ENCODE results near the gene ZNF593.

ZNF593 gene

DNA sequence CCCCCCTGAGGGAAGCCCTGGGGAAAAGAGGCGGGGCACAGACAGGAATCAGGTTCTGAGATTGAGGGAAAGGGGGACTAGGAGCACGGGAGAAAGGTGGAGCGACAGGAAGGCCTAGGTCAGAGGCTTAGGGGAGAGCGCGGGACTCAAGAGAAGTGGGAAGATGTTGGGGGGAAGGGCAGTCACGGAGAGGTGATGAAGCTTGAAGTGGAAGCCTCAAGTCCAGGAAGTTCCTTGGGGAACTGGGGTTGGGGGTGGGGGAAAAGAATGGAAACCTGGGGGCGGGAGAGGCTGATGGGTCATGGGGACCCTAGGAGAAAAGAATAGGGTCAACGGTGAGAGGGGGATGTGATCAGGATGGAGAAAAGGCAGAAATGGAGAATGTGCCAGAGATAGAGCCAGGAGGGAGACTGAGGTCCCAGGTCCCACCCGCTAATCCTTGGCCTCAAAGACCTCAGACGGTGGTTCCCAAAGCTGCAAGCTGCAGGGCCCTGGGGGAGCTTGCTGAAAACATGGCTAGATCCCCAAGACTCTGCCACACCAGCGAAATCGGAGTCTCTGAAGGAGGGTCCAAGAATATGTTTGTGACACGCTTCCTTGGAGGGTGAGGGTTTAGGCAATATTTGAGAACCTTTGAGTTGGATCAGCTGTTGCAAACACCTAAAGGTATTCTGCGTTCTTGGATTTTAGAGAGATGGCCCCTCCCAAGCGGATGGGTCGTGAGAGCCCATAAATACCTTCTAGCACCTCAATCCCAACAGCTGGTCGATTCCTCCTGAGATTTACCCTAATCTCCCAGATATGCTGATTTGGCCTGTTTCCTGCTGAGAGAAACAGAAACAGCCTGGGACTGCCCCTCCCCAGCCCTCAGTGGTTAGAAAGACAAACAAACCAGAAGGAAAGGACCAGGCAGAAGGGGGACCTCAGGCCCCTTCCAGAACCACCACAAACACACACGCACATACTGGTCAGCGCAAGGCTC is 4.6 kb upstream of the ZNF593 start:
- in situ Hi-C loops (cut with MboI; ENCODE audit: low pct_unique_long_range_greater_than_20kb, low sequenced_read_pairs), result no loop called here
- DNase-seq, result no peak

DNA sequence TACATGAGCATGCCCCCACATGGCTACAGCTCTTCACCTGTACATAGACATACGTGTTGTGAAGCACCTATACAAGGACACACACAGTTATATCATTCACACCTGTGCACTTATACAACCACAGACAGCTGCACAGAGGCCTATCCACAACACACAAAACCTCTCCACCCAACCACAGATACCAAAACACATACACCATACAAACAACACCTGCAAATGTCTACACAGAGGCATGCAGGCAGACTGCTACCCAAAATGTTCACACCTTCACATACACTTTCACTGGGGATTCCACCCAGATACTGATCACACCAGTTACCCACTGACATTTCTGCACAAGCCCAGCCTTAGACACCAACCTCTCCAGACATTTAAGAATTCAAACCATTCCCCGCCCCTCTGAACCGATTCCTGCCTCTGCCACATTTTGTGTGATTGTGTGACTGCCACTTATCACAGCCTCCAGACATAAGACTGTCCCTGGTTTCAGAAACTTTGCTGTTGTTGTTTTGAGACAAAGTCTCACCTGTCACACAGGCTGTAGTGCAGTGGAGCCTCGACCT is 2.9 kb upstream of the ZNF593 start:
- in situ Hi-C loops (cut with MboI; ENCODE audit: low pct_unique_long_range_greater_than_20kb, low sequenced_read_pairs), result no loop called here
- no peak for DNase-seq

DNA sequence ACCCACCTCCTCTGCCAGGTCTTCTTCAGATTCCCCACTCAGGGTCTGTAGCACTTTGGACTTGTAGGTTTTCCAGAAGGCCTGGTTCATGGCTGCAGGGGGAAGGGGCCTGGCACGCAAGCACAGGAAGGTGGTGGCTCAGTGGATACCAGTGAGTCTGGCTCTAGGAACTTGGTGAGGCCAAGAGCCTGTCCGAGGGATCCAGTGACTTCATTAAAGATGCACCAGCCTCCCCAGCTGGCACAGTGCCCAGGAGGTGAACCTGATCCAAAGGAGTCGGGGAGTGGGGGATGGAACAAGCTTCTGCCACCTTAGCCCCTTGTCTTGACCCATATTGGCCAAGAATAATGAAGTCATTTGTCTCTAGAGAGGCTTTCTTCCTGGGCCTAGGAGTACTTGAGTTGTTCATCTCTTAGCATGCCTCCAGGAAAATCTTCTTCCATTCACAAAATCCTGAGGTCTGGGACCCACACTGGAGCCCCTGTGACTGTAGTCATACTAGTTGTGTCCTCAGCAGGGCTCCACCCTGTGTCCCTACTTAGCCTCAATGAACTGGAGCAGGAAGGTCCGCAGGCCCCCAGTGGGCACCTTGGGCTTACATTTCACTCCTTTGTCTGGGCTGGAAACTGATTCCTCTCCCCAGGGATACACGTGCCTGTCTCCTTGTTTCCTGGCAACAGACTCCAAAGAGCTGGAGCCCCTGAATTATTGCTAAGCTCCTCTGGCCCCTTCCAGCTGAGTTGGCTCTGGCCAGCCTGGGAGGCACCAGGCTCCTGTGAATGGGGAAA is 1.1 kb upstream of the ZNF593 start, which contains the start of gene C1orf232:
Gene C1orf232, minus strand, starts transcription at position 554 of the 788 bp plus-strand sequence. Its CDS starts 464 bp downstream, at position 90.
- in situ Hi-C loops (cut with MboI; ENCODE audit: low pct_unique_long_range_greater_than_20kb, low sequenced_read_pairs), result no loop called here
- no peak for DNase-seq

DNA sequence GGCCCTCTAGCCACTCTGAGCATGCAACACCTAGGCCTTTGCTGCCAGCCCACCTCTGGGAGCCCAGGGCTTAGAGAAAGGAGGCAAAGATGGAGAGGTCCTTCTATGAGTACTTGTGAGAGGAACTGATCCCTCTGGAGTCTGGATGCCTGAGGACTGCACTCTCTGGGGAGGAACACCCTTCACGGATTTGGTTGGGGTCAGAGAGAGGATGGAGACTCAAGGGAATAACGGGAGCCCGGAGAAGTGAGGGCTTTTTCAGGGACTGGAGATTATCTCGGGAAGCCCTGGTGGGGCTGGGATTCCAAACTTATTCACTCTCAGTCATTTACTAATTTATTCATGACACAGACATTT is 532 bp upstream of the ZNF593 start:
- in situ Hi-C loops (cut with MboI; ENCODE audit: low pct_unique_long_range_greater_than_20kb, low sequenced_read_pairs), result no loop called here
- DNase-seq, result no peak

DNA sequence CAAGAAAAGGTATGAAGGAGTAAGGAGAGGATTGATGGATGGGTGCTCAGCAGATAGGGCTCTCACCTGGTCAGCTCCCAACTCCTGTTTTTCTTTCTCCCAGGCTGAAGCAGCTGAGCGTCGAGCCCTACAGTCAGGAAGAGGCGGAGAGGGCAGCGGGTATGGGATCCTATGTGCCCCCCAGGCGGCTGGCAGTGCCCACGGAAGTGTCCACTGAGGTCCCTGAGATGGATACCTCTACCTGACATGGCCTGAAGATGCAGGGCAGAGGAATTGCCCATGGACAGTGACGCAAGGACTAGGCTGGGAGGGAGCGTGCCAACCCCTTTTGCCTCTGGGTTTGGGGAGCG is 739 bp downstream of the ZNF593 start:
- no peak for DNase-seq
- in situ Hi-C loops (cut with MboI; ENCODE audit: low pct_unique_long_range_greater_than_20kb, low sequenced_read_pairs), result no loop called here

DNA sequence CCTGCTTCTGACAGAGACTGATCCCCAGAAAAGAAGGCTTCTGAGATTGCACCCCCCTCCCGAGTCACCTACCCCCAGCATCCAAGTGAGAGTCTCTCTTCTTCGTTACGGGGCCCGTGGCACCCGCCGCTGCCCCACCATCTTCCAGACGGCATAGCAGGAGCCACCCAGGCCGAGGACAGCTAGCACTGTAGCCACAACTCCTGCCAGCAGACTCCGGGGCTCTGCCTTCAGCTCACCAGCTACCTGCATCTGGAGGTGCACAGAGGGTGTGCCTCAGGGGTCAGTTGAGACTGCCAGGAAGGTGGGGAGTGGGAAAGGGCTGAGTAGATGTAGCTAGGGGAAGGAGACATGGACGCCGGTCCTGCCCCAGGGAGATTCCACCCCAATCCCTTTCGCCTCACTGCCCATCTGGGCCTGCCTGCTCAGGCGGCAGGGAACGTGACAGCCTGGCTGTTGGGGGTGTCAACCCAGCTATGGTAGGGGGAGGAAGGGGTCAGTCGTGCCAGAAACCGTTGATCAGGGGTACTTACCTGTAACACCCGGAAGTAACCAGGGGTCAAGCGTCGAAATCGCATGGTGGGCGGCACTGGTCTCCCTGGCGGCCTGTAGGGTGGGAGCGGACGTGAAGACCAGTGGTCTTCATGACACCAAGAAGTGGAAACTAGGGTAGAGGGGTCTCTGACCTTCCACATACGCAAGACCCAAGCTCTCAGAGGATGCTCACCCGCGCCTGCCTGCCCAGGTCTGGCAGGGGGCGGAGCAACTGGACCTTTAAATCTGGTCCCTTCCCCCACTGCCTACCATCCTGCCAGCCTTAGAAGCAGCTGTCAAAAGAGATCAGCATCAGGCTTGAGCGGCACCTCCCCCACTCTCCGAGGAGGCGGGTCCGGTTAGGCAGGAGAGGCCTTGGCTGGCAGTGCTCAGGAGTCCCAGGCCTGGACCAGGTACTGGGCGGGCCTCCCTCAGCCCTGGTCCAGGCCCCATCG is 1.7 kb downstream of the ZNF593 start, which contains the start of gene ZNF593OS:
Gene ZNF593OS, minus strand, starts transcription at position 749 of the 989 bp plus-strand sequence. Its CDS starts 171 bp downstream, at position 578.
- no peak for DNase-seq
- in situ Hi-C loops (cut with MboI; ENCODE audit: low pct_unique_long_range_greater_than_20kb, low sequenced_read_pairs), result no loop called here

DNA sequence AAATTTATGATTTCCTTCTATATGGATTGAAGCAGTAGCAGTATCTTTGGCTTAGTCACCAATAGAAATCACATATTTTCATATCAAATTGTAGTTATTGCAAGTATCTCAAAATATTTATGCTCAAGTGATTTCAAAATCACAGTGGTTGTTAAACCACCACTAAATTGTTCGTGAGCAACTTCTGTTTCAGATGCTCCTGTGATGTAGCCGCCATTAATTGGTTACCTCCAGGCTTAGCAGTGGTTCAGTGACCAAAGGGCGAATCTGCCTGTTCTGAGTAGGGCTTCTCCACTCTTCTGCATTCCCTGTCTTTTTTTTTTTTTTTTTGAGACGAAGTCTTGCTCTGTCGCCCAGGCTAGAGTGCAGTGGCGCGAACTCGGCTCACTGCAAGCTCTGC is 5.6 kb downstream of the ZNF593 start:
- in situ Hi-C loops (cut with MboI; ENCODE audit: low pct_unique_long_range_greater_than_20kb, low sequenced_read_pairs), result no loop called here
- DNase-seq, result no peak

DNA sequence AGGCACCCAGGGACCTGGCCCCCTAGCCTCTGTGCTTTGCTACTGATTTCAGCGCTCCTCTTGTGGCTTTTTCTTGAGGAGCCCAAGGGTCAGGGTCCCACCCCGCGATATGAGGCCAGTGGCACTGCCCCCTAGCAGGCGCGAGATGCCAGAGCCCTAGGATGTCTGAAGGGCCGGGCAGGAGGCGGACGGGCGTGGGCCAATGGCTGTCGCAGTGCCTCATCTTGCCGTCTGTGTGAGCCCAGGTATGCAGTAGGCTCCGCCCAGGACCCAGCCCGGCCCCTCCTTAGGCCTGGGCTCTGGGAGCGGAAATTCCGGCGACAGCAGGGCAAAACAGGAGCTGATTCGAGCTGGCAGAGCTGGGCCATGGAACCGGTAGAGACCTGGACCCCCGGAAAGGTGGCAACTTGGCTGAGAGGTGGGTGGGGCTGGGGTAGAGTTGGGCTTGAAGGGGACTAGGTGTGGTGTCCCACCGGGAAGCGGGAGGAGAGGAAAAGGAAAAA is 7.5 kb downstream of the ZNF593 start, which contains the start of gene CNKSR1:
Gene CNKSR1, plus strand, starts transcription at position 310 of the 503 bp plus-strand sequence. Its CDS starts 57 bp downstream, at position 367.
- in situ Hi-C loops (cut with MboI; ENCODE audit: low pct_unique_long_range_greater_than_20kb, low sequenced_read_pairs), result no loop called here
- DNase-seq, result no peak

DNA sequence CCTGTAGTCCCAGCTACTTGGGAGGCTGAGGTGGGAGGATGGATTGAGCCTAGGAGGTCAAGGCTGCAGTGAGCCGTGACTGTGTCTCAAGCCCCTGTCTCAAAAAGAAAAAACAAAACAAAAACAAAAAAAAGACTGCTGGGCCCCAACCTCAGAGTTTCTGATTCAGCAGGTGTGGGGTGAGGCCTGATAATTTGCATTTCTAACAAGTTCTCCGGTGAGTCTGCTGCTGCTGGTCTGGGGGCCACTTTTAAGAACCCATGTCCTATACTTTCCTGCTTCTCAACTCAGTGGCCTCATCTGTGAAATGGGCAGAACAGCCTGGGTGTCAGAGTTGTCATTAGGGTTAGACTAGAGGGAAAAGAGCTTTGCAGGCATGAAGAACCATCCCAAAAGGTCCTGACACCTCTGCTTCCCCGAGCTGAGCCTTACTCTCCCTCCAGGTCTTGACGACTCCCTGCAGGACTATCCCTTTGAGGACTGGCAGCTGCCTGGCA is 10.3 kb downstream of the ZNF593 start:
- in situ Hi-C loops (cut with MboI; ENCODE audit: low pct_unique_long_range_greater_than_20kb, low sequenced_read_pairs), result no loop called here
- no peak for DNase-seq

DNA sequence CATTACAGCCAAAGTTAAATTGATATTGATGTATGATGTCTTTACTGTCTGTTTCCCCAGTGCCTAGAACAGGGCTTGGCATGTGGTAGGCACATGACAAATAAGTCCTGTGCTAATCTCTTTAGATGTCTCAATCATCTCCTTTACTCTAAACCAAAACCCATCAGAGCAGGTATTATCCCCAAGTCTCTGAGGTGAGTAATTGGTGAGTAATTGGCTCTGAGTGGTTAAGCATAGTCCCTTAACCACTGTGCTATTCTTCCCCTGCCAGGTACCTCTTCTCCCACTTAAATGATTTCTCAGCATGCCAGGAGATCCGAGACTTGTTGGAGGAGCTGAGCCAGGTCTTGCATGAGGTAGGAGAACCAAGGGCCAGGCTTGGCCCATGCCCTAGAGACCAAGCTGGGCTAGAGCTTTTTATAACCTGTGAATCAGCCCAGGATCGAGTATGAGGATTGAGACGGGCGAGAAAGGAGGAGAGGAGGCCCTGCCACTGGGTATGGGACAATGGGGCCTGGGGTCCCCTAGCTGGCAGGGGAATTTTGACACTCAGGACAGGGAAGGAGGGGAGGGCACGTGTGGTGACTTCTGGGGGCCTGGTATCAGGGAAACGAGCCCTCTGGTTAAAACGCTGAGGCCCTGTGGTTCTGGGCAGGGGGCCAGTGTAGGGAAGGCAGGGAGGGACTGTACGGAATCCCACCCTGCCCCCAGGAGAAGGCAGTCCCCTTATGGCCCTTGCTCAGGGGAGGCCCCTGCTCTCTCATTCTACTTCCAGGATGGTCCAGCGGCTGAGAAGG is 12.1 kb downstream of the ZNF593 start:
- no peak for DNase-seq
- in situ Hi-C loops (cut with MboI; ENCODE audit: low pct_unique_long_range_greater_than_20kb, low sequenced_read_pairs), result no loop called here

DNA sequence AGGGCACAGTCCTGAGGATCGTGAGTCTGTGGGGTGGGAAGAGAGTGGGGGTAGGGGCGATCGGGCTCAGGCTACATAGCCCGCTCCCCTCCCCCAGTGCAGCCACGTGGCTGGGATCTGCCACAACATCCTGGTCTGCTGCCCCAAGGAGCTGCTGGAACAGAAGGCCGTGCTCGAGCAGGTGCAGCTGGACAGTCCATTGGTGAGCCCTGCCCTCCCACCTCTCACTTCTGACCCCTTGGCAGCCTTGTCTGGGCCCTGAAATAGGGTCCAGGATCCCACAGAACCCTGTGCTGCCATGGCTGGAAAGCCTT is 12.6 kb downstream of the ZNF593 start:
- in situ Hi-C loops (cut with MboI; ENCODE audit: low pct_unique_long_range_greater_than_20kb, low sequenced_read_pairs), result no loop called here
- DNase-seq, result no peak

DNA sequence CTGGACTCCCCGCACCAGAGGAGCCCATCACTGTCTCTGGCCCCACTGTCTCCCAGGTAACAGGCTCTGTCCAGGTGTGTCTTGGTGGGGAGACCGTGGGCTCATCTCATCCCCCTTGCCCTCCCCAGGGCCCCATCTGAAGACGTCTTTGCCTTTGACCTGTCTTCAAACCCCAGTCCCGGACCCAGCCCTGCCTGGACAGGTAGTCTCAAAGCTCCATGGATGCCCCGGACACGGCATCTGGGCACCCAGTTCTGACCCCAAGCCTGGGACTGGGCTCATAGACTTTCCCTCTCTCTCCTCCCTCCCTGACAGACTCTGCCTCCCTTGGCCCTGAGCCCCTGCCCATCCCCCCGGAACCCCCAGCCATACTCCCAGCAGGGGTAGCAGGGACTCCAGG is 14.4 kb downstream of the ZNF593 start:
- no peak for DNase-seq
- in situ Hi-C loops (cut with MboI; ENCODE audit: low pct_unique_long_range_greater_than_20kb, low sequenced_read_pairs), result no loop called here

DNA sequence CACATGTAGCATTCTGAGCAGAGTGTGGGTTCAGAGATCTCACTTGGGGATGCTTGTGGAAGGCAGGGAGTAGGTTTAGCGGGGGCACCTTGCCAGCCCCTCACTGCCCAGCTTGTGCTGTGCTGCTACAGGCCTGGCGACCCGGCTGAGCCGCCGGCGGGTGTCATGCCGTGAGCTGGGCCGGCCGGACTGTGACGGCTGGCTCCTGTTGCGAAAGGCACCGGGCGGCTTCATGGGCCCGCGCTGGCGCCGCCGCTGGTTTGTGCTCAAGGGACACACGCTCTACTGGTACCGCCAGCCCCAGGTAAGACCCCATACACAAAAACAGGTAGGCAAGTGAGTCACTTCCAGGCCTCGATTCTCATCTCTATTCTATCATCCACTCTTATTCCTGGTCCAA is 15.2 kb downstream of the ZNF593 start:
- no peak for DNase-seq
- in situ Hi-C loops (cut with MboI; ENCODE audit: low pct_unique_long_range_greater_than_20kb, low sequenced_read_pairs), result no loop called here

DNA sequence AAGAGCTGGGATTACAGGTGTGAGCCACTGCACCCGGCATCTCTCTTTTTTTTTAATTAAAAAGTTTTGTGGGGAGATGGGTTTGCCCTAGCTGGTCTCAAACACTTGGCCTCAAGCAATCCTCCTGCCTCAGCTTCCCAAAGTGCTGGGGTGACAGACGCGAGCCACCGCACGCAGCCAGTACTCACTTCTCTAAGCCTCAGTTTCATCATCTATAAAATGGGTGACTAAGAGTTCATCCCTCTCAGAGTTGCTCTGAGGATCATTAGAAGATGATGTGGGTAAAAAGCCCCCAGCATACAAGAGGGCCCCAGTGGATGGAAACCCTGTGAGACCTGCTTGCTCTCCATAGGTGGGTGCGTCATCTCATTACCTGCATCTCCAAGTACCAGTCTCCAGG is 18.2 kb downstream of the ZNF593 start:
- in situ Hi-C loops (cut with MboI; ENCODE audit: low pct_unique_long_range_greater_than_20kb, low sequenced_read_pairs), result no loop called here
- DNase-seq, result no peak

DNA sequence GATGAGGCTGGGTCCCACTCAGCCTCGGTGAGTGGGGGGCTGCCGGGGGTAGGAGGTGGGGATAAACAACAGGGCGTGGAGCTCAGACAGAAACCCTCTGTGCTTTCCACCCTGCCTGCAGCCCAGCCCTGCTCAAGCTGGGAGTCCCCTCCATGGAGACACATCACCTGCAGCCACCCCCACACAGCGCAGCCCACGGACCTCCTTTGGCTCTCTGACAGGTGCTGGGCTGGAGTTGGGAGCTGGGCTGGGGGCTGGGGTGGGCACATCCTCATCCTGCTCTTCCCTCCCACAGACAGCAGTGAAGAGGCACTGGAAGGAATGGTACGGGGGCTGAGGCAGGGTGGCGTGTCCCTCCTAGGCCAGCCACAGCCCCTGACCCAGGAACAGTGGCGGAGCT is 18.8 kb downstream of the ZNF593 start:
- in situ Hi-C loops (cut with MboI; ENCODE audit: low pct_unique_long_range_greater_than_20kb, low sequenced_read_pairs), result no loop called here
- DNase-seq, result no peak

DNA sequence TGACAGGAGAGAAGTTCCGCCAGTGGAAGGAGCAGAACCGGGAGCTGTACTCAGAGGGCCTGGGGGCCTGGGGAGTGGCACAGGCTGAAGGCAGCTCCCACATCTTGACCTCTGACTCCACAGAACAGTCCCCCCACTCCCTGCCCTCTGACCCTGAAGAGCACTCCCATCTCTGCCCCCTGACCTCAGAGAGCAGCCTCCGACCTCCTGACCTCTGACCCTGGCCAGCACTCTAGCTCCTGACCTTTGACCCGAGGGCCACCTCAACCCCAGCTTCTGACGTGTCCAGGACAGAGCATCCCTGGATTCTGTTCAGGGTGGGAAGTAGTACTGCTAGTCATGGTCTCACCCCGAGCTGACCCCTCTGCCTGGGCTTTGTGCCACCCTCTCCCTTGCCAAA is 19.6 kb downstream of the ZNF593 start:
- no peak for DNase-seq
- in situ Hi-C loops (cut with MboI; ENCODE audit: low pct_unique_long_range_greater_than_20kb, low sequenced_read_pairs), result no loop called here

DNA sequence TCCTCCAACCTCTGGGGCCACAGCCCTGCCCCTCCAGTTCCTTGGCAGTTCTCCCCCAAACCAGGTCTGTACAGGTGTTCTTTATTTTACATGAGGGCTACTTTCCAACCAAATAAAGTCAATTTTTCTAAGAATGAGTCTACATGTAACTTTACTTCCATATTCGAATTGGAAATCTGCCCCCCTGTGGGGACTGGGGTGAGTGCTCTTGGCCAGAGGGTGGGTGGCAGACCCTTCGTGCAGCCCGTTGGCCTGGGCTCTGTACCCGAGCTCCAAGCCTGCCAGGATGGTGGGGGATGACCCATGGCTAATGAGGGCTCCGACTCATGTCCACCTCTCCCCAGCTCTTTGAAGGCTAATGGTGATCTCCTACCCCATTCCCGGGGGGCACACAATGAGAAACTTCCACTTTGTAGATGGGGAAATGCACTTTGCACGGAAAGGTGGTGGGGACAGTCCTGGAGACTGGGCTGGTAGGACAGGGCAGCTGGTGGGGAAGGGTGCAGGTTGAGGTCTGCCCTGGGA is 20.1 kb downstream of the ZNF593 start:
- no peak for DNase-seq
- in situ Hi-C loops (cut with MboI; ENCODE audit: low pct_unique_long_range_greater_than_20kb, low sequenced_read_pairs), result no loop called here
